Measurements from ENCODE around the gene FAM117A. TPM values are rescaled to one million over a fixed set of nuclear protein-coding genes. Genes with fewer than 3 reads are reported as not detected.

The FAM117A gene
- total and polyA plus RNA-seq, 4 donors: 8.6 to 20.9 (median 13.4) TPM

DNA sequence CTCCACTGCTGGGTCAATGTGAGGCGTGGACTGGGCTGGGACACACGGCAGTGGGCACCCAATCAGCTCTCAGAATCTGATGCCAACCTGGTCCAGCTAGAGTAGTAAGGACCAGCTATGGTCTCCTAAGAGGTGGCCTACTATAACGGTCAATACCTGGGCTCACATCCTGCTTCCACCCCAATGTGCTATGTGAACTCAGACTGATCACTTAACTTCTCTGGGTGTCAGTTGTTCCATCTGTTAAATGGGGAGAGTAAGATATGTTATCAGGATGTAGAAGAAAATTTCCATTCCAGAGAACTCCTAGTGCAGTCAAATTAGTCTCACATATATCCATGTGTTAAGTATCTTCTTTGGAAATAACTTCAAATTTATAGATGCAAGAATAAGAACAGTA is 14.2 kb downstream of the FAM117A start:
- Histone ChIP-seq H3K27me3 (ENCODE audit: control insufficient read depth in 3 of 3, insufficient read depth in 3 of 3, low read length in 2 of 3) (no peaks in the 10 kb centered on the region), H3K4me1 (ENCODE audit: control insufficient read depth in 5 of 5, insufficient read depth in 5 of 5, low read length in 5 of 5) (peaks cover 0 to 15% (median 8%) of the 10 kb centered on the region in 5 donors), H3K9me3 (ENCODE audit: control insufficient read depth in 4 of 4, insufficient read depth in 3 of 4, low read length in 3 of 4) (no peaks in the 10 kb centered on the region), H3K4me3 (no peak overlapping the region), H3K27ac (ENCODE audit: low read depth in 1 of 2, low read length in 1 of 2) (no peak overlapping the region), H3K9ac (ENCODE audit: insufficient read depth in 1 of 2, low read length in 2 of 2) (no peak overlapping the region), H3K36me3 (ENCODE audit: control insufficient read depth in 4 of 4, insufficient read depth in 4 of 4, low read length in 4 of 4) (no peaks in the 10 kb centered on the region)
- WGBS, 2 donors: 90 to 91% methylated on average over 3 of the region's 3 CpGs
- DNase-seq (no peak), ATAC-seq (ENCODE audit: insufficient read depth, low FRiP score) (no peak)
- TF ChIP-seq, protein P1, sequence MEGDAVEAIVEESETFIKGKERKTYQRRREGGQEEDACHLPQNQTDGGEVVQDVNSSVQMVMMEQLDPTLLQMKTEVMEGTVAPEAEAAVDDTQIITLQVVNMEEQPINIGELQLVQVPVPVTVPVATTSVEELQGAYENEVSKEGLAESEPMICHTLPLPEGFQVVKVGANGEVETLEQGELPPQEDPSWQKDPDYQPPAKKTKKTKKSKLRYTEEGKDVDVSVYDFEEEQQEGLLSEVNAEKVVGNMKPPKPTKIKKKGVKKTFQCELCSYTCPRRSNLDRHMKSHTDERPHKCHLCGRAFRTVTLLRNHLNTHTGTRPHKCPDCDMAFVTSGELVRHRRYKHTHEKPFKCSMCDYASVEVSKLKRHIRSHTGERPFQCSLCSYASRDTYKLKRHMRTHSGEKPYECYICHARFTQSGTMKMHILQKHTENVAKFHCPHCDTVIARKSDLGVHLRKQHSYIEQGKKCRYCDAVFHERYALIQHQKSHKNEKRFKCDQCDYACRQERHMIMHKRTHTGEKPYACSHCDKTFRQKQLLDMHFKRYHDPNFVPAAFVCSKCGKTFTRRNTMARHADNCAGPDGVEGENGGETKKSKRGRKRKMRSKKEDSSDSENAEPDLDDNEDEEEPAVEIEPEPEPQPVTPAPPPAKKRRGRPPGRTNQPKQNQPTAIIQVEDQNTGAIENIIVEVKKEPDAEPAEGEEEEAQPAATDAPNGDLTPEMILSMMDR (IDR thresholded peaks at IDR 0.05; ENCODE audit: control extremely low read depth, extremely low read depth): no peak

DNA sequence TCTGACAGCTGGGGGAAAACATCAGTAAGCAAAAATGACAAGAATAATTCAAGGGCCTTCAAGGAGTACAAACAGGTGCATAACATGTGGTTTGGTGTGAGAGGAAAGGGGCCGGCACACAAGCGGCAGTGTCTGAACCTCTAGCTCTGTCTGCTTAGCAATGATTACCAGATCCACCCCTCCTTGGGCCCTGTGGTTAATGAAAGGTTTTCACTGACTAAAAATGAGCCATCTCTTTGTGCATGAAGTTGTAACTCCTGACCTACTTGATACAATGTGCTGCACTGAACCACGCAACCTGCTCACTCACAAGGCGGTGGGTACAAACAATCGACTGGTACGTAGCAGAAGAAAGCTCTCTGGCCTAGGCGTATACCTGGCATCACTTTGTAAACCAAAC is 15.1 kb downstream of the FAM117A start:
- Histone ChIP-seq H3K9me3 (ENCODE audit: control insufficient read depth in 4 of 4, insufficient read depth in 3 of 4, low read length in 3 of 4) (no peaks in the 10 kb centered on the region), H3K4me3 (no peak overlapping the region), H3K27me3 (ENCODE audit: control insufficient read depth in 3 of 3, insufficient read depth in 3 of 3, low read length in 2 of 3) (no peaks in the 10 kb centered on the region), H3K36me3 (ENCODE audit: control insufficient read depth in 4 of 4, insufficient read depth in 4 of 4, low read length in 4 of 4) (no peaks in the 10 kb centered on the region), H3K9ac (ENCODE audit: insufficient read depth in 1 of 2, low read length in 2 of 2) (no peak overlapping the region), H3K27ac (ENCODE audit: low read depth in 1 of 2, low read length in 1 of 2) (no peak overlapping the region), H3K4me1 (ENCODE audit: control insufficient read depth in 5 of 5, insufficient read depth in 5 of 5, low read length in 5 of 5) (peaks cover 0 to 17% (median 8%) of the 10 kb centered on the region in 5 donors)
- WGBS, 2 donors: 57 to 78% methylated on average over 7 of the region's 7 CpGs
- TF ChIP-seq, protein P1 (IDR thresholded peaks at IDR 0.05; ENCODE audit: control extremely low read depth, extremely low read depth): no peak
- no peak for DNase-seq
- no peak for ATAC-seq (ENCODE audit: insufficient read depth, low FRiP score)

DNA sequence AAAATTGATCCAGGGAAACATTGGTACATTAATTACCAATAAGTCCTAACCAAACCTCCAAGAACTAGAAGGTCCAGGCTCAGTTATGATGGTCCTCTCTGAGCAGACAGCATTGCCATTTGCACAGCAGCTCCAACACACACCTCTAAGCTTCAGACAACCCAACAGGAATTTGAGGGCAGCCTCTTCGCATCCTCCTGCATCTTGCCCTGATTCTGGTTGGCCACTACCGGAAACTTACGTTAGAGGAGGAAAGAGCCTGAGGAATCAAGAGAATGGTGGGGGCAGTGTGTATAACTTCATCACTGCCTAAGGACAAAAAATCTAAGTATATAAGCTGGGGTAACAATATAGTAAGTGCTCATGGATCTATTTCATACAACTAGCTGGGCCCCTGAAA is 15.7 kb downstream of the FAM117A start:
- Histone ChIP-seq H3K36me3 (ENCODE audit: control insufficient read depth in 4 of 4, insufficient read depth in 4 of 4, low read length in 4 of 4) (no peaks in the 10 kb centered on the region), H3K9ac (ENCODE audit: insufficient read depth in 1 of 2, low read length in 2 of 2) (no peak overlapping the region), H3K27ac (ENCODE audit: low read depth in 1 of 2, low read length in 1 of 2) (no peak overlapping the region), H3K9me3 (ENCODE audit: control insufficient read depth in 4 of 4, insufficient read depth in 3 of 4, low read length in 3 of 4) (no peaks in the 10 kb centered on the region), H3K27me3 (ENCODE audit: control insufficient read depth in 3 of 3, insufficient read depth in 3 of 3, low read length in 2 of 3) (no peaks in the 10 kb centered on the region), H3K4me1 (ENCODE audit: control insufficient read depth in 5 of 5, insufficient read depth in 5 of 5, low read length in 5 of 5) (peaks cover under 1 to 17% (median 8%) of the 10 kb centered on the region in 5 donors), H3K4me3 (no peak overlapping the region)
- WGBS, 2 donors: 31 to 74% methylated on average over 3 of the region's 3 CpGs
- no peak for DNase-seq
- TF ChIP-seq, protein P1 (IDR thresholded peaks at IDR 0.05; ENCODE audit: control extremely low read depth, extremely low read depth): no peak
- no peak for ATAC-seq (ENCODE audit: insufficient read depth, low FRiP score)

DNA sequence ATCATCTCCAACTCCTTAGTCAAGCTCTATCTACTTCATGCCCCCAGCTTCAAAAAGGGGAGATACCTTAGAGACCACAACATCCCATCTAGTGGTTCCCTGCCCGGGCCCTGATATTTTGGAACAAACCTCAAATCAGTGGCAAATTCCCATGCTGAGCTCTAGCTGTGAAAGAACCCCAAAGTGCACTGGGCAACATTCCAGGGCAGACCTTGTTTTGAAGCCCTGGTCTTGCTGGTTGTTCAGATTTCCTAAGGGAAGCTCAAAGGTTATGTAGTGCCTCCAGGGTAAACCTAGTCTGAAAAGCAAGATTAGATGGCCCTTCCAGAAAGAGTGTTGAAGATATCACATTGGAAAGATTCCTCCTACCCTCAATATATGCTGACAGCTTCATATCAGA is 16.3 kb downstream of the FAM117A start:
- Histone ChIP-seq H3K36me3 (ENCODE audit: control insufficient read depth in 4 of 4, insufficient read depth in 4 of 4, low read length in 4 of 4) (no peaks in the 10 kb centered on the region), H3K9ac (ENCODE audit: insufficient read depth in 1 of 2, low read length in 2 of 2) (no peak overlapping the region), H3K27me3 (ENCODE audit: control insufficient read depth in 3 of 3, insufficient read depth in 3 of 3, low read length in 2 of 3) (no peaks in the 10 kb centered on the region), H3K4me1 (ENCODE audit: control insufficient read depth in 5 of 5, insufficient read depth in 5 of 5, low read length in 5 of 5) (peaks cover 3 to 18% (median 10%) of the 10 kb centered on the region in 5 donors), H3K27ac (ENCODE audit: low read depth in 1 of 2, low read length in 1 of 2) (no peak overlapping the region), H3K4me3 (no peak overlapping the region), H3K9me3 (ENCODE audit: control insufficient read depth in 4 of 4, insufficient read depth in 3 of 4, low read length in 3 of 4) (no peaks in the 10 kb centered on the region)
- TF ChIP-seq, protein P1 (IDR thresholded peaks at IDR 0.05; ENCODE audit: control extremely low read depth, extremely low read depth): no peak
- no peak for DNase-seq
- WGBS, 2 donors: 39 to 62% methylated on average over 1 of the region's 1 CpG
- no peak for ATAC-seq (ENCODE audit: insufficient read depth, low FRiP score)

All from lung (tissue), 12 donors.